Endothelial cell of umbilical vein (primary cell): ENCODE data around the gene MYO9B. TPM values are rescaled to one million over a fixed set of nuclear protein-coding genes. Genes with fewer than 3 reads are reported as not detected.

ENCODE experiments used
- BruUV-seq: library from RNA; stranded (reverse); fragments of 400-500 nt; replicated peaks from 2 replicates; lab custom pipeline; 2021; lab: Mats Ljungman, UMichigan
- CTCF ChIA-PET: fragments of 300-600, 350-600 bp; sonication (Branson Sonifier 250); formaldehyde crosslinking; loops from one replicate; lab custom pipeline; 2021; ENCODE audit warnings: antibody characterized with exemption, inconsistent platforms; lab: Charles Lee
- POLR2A ChIA-PET: fragments of 300-600, 350-600 bp; sonication (Branson Sonifier 250); formaldehyde crosslinking; loops from one replicate; lab custom pipeline; 2021; ENCODE audit warnings: antibody characterized with exemption, inconsistent platforms; lab: Charles Lee
- DNase-seq: peaks from one replicate; pipeline ENCODE4 v3.0.0-alpha.2; 2011; ENCODE audit warnings: low read depth, low spot score
- FAIRE-seq: peaks from 2 replicates; lab custom pipeline; 2011; peaks lifted over from hg19 to GRCh38; lab: Jason Lieb, UNC
- H2AFZ ChIP-seq: 2 replicates; pipeline ENCODE4 v1.6.0; 2012; ENCODE audit warnings: low read depth, low read length, control low read depth, inconsistent platforms
- H3K27ac ChIP-seq: 2 replicates; pipeline ENCODE4 v1.5.1; 2011; ENCODE audit warnings: low read depth, mild to moderate bottlenecking, control low read depth, low read length, moderate library complexity; ENCODE audit not compliant: insufficient read depth
- H3K27me3 ChIP-seq, 2 experiments: 2 replicates each; pipeline versions ENCODE4 v1.6.0 to v1.6.1; 2011; ENCODE audit warnings: low read length in 2 of 2, mixed read lengths in 1 of 2; ENCODE audit not compliant: control insufficient read depth in 2 of 2, insufficient read depth in 2 of 2
- H3K36me3 ChIP-seq, 2 experiments: 2 replicates in 1 of 2; 3 replicates in 1 of 2; pipeline ENCODE4 v1.5.1; 2011; ENCODE audit warnings: low read length in 2 of 2, mild to moderate bottlenecking in 1 of 2, moderate library complexity in 1 of 2; ENCODE audit not compliant: control insufficient read depth in 2 of 2, insufficient read depth in 2 of 2; ENCODE audit errors: extremely low read depth in 1 of 2
- H3K4me1 ChIP-seq: 3 replicates; pipeline ENCODE4 v1.5.1; 2011; ENCODE audit warnings: mild to moderate bottlenecking, low read length; ENCODE audit not compliant: control insufficient read depth, insufficient read depth; ENCODE audit errors: extremely low read depth
- H3K4me2 ChIP-seq: 2 replicates; pipeline ENCODE4 v1.6.1; 2011; ENCODE audit warnings: low read length, control low read depth, mixed read lengths; ENCODE audit not compliant: insufficient read depth
- H3K4me3 ChIP-seq, 3 experiments: fragments of 200-600 bp in 1 of 3; sonication (generic), shearing (Covaris generic) in 1 of 3; replicated peaks in 1 of 3; 2 replicates each; pipeline ENCODE4 v1.5.1; 2011 to 2016; ENCODE audit warnings: control low read depth in 3 of 3, low read length in 3 of 3, mild to moderate bottlenecking in 2 of 3, inconsistent platforms in 1 of 3, low read depth in 1 of 3, moderate library complexity in 1 of 3; ENCODE audit not compliant: insufficient read depth in 1 of 3
- H3K79me2 ChIP-seq: 2 replicates; pipeline ENCODE4 v1.6.0; 2012; ENCODE audit warnings: low read length, inconsistent platforms; ENCODE audit not compliant: control insufficient read depth, insufficient read depth
- H3K9ac ChIP-seq: replicated peaks from 2 replicates; pipeline ENCODE3; 2011; ENCODE audit warnings: low read length, control low read depth; ENCODE audit not compliant: insufficient read depth; ENCODE audit errors: extremely low read depth
- H3K9me1 ChIP-seq: replicated peaks from 3 replicates; pipeline ENCODE4 v1.6.0; 2011; ENCODE audit warnings: mild to moderate bottlenecking, low read length; ENCODE audit not compliant: control insufficient read depth, insufficient read depth; ENCODE audit errors: extremely low read depth
- H3K9me3 ChIP-seq: replicated peaks from 2 replicates; pipeline ENCODE4 v1.5.1; 2012; ENCODE audit warnings: low read length, inconsistent platforms; ENCODE audit not compliant: control insufficient read depth, insufficient read depth
- H4K20me1 ChIP-seq: replicated peaks from 2 replicates; pipeline ENCODE3; 2011; ENCODE audit warnings: mild to moderate bottlenecking, low read length; ENCODE audit not compliant: control insufficient read depth, insufficient read depth; ENCODE audit errors: extremely low read depth
- CTCF ChIP-seq, 2 donors: IDR thresholded peaks; 1 replicate in 1 of 2; 2 replicates in 1 of 2; pipeline ENCODE4 v1.5.1; 2011; ENCODE audit warnings: low read length in 2 of 2, mild to moderate bottlenecking in 2 of 2, moderate library complexity in 2 of 2, control low read depth in 1 of 2, inconsistent platforms in 1 of 2, low read depth in 1 of 2; ENCODE audit not compliant: insufficient read depth in 1 of 2; ENCODE audit errors: extremely low read depth in 1 of 2
- EZH2 ChIP-seq: IDR thresholded peaks from 2 replicates; pipeline ENCODE4 v1.6.1; 2012; ENCODE audit warnings: borderline replicate concordance, low read depth, mild to moderate bottlenecking, moderate library complexity, low read length, inconsistent platforms; ENCODE audit not compliant: severe bottlenecking
- FOS ChIP-seq: IDR thresholded peaks from 2 replicates; pipeline ENCODE4 v1.6.1; 2011; ENCODE audit warnings: mild to moderate bottlenecking, low read length, moderate library complexity, borderline replicate concordance; ENCODE audit not compliant: insufficient read depth
- GATA2 ChIP-seq: IDR thresholded peaks from 2 replicates; pipeline ENCODE4 v1.7.0; 2011; ENCODE audit warnings: low read depth, mild to moderate bottlenecking, moderate library complexity, mixed read lengths, low read length; ENCODE audit not compliant: insufficient read length, insufficient read depth
- JUN ChIP-seq: IDR thresholded peaks from 2 replicates; pipeline ENCODE4 v1.6.1; 2011; ENCODE audit warnings: borderline replicate concordance, low read depth; ENCODE audit not compliant: insufficient read length, insufficient read depth
- MAX ChIP-seq: IDR thresholded peaks from 2 replicates; pipeline ENCODE4 v1.6.1; 2011; ENCODE audit not compliant: insufficient read depth, insufficient read length
- MYC ChIP-seq: IDR thresholded peaks from one replicate; pipeline ENCODE4 v1.6.1; 2011; ENCODE audit warnings: mild to moderate bottlenecking, low read depth, low read length
- POLR2A ChIP-seq: IDR thresholded peaks from 2 replicates; pipeline ENCODE4 v1.6.1; 2012; ENCODE audit warnings: low read depth, mild to moderate bottlenecking, control low read depth, low read length
- POLR2AphosphoS5 ChIP-seq: IDR thresholded peaks from 2 replicates; pipeline ENCODE4 v1.6.1; 2012; ENCODE audit warnings: low read depth, mild to moderate bottlenecking, control low read depth, low read length, moderate library complexity; ENCODE audit not compliant: insufficient read depth
- dilution Hi-C: fragments of 300-500 bp; cut with MboI; formaldehyde crosslinking; loops from one replicate; pipeline ENCODE4 v1.15.0; 2019; ENCODE audit warnings: low sequenced_read_pairs; ENCODE audit not compliant: extremely low pct_ligation_motif_present
- intact Hi-C: fragments of 100-400 bp; cut with micrococcal nuclease; formaldehyde crosslinking; loops from one replicate; pipeline ENCODE4 v1.10.0; 2022
- polyA plus RNA-seq, 4 experiments: library from polyadenylated mRNA; depleted of rRNA in 3 of 4; stranded (reverse) in 3 of 4; unstranded in 1 of 4; fragments of >200 nt; gene quantifications; 2 replicates each; pipeline versions ENCODE4 v1.2.1 to v1.2.3, GENCODE V29; 2011 to 2012; ENCODE audit warnings: missing spikeins in 1 of 4
- total RNA-seq: library from RNA; stranded (reverse); gene quantifications from 2 replicates; pipeline ENCODE4 v1.2.3, GENCODE V29; 2021

Gene MYO9B
- total and polyA plus RNA-seq, 2 donors (not counting 3 experiments of a cell fraction or from before 2014, with no cell fraction given) = 64.4 to 119 TPM

- peaks cover 3% of the 10 kb centered on the region in 2 experiments for H3K36me3 ChIP-seq
- no peaks in the 10 kb centered on the region for H3K27me3 ChIP-seq
- POLR2A ChIA-PET = no interaction called here
- dilution Hi-C loops = no loop called here
- intact Hi-C loops = no loop called here
- TF ChIP-seq POLR2A (no peak), FOS (no peak), MYC (no peak), POLR2AphosphoS5 (no peak), MAX (no peak), EZH2 (no peak), JUN (no peak), GATA2 (no peak), CTCF (IDR thresholded peaks at IDR 0.05; ENCODE audit: extremely low read depth in 1 of 2, insufficient read depth in 1 of 2, low read depth in 1 of 2, low read length in 2 of 2) (no peak)
- FAIRE-seq (no peak), DNase-seq (no peak)
- no peaks in the 10 kb centered on the region for H4K20me1 ChIP-seq
- no peak overlapping the region for H3K4me3 ChIP-seq
- H3K4me1 ChIP-seq = no peaks in the 10 kb centered on the region
- no peak overlapping the region for H3K27ac ChIP-seq
- H3K9ac ChIP-seq = no peak overlapping the region
- no peaks in the 10 kb centered on the region for H3K9me1 ChIP-seq
- H3K9me3 ChIP-seq = no peaks in the 10 kb centered on the region
- no peak overlapping the region for H2AFZ ChIP-seq
- H3K79me2 ChIP-seq = no peaks in the 10 kb centered on the region
- no peak overlapping the region for H3K4me2 ChIP-seq
- BruUV-seq = no TSS peak
- CTCF ChIA-PET = interaction anchor here (1.0 to 5.4 kb wide), 4 partner anchors 8 to 334 kb away, joined by 5 to 118 read pairs (median 8); no protein-coding TSS in a partner anchor
Measured at GRCh38 chr19:17048885-17049453, 26.6 kb upstream of the MYO9B start.
